ENCODE results near the gene ZNF710.
A peak's percentile ranks its signal among the peaks of the same experiment; 100 is the strongest.

The ZNF710 gene

GRCh38 chr15:89993349-89993748 is 7.8 kb upstream of the ZNF710 start:
- no peak for DNase-seq (ENCODE audit: low read depth)

- no peak for DNase-seq (ENCODE audit: low read depth)
Observed at GRCh38 chr15:89997079-89997478, 4.0 kb upstream of the ZNF710 start.

GRCh38 chr15:89998141-89998661 is 2.9 kb upstream of the ZNF710 start:
- DNase-seq (ENCODE audit: low read depth), result no peak

- no peak for DNase-seq (ENCODE audit: low read depth)
Observed at GRCh38 chr15:89998923-89999675, 2.0 kb upstream of the ZNF710 start.

GRCh38 chr15:89999676-90000185 is 1.4 kb upstream of the ZNF710 start:
- DNase-seq (ENCODE audit: low read depth), result no peak

- no peak for DNase-seq (ENCODE audit: low read depth)
Observed at GRCh38 chr15:90000186-90001001, 730 bp upstream of the ZNF710 start.

- peak; percentile 56 for DNase-seq (ENCODE audit: low read depth)
Observed at GRCh38 chr15:90001683-90002427, 731 bp downstream of the ZNF710 start.

GRCh38 chr15:90002428-90002844 is 1.3 kb downstream of the ZNF710 start:
- no peak for DNase-seq (ENCODE audit: low read depth)

- DNase-seq (ENCODE audit: low read depth), result no peak
Observed at GRCh38 chr15:90003736-90004135, 2.6 kb downstream of the ZNF710 start.

- no peak for DNase-seq (ENCODE audit: low read depth)
Observed at GRCh38 chr15:90004252-90004651, 3.1 kb downstream of the ZNF710 start.

GRCh38 chr15:90004671-90005070 is 3.5 kb downstream of the ZNF710 start:
- DNase-seq (ENCODE audit: low read depth), result no peak

- DNase-seq (ENCODE audit: low read depth), result no peak
Observed at GRCh38 chr15:90006217-90007075, 5.3 kb downstream of the ZNF710 start.

- no peak for DNase-seq (ENCODE audit: low read depth)
Observed at GRCh38 chr15:90007076-90007460, 5.9 kb downstream of the ZNF710 start.

- no peak for DNase-seq (ENCODE audit: low read depth)
Observed at GRCh38 chr15:90008607-90009006, 7.5 kb downstream of the ZNF710 start.

- no peak for DNase-seq (ENCODE audit: low read depth)
Observed at GRCh38 chr15:90009301-90010022, 8.3 kb downstream of the ZNF710 start.

- DNase-seq (ENCODE audit: low read depth), result no peak
Observed at GRCh38 chr15:90011705-90012104, 10.6 kb downstream of the ZNF710 start.

- DNase-seq (ENCODE audit: low read depth), result no peak
Observed at GRCh38 chr15:90013503-90013937, 12.4 kb downstream of the ZNF710 start.

- DNase-seq (ENCODE audit: low read depth), result no peak
Observed at GRCh38 chr15:90015294-90015693, 14.2 kb downstream of the ZNF710 start.

- no peak for DNase-seq (ENCODE audit: low read depth)
Observed at GRCh38 chr15:90015749-90016148, 14.6 kb downstream of the ZNF710 start.

- DNase-seq (ENCODE audit: low read depth), result no peak
Observed at GRCh38 chr15:90016721-90017120, 15.6 kb downstream of the ZNF710 start.

Measured in stimulated activated CD8-positive, alpha-beta memory T cell treated with anti-CD3 and anti-CD28 coated beads, Interleukin-4, amount 100 ng/mL, for 24 hours (primary cell).